GM12878 (cell line): ENCODE data around the gene TRAK2. TPM values are rescaled to one million over a fixed set of nuclear protein-coding genes. Genes with fewer than 3 reads are reported as not detected.

Source experiments
- ATAC-seq: fragments of 200-7000 bp; cut with Tn5 transposase; 3 replicates; pipeline ENCODE4 v1.9.1; 2020; ENCODE audit warnings: mild to moderate bottlenecking, moderate library complexity
- BruUV-seq: library from RNA; stranded (reverse); fragments of 400-500 nt; replicated peaks from 2 replicates; lab custom pipeline; 2021; lab: Mats Ljungman, UMichigan
- CTCF ChIA-PET: fragments of 300-600 bp; sonication (Branson Sonifier 250); formaldehyde crosslinking; extraction: SDS; loops from one replicate; lab custom pipeline; 2021; ENCODE audit warnings: inconsistent platforms; lab: Yijun Ruan, JAX
- POLR2A ChIA-PET: fragments of 350-600 bp; formaldehyde crosslinking; extraction: SDS; loops from one replicate; lab custom pipeline; 2021; ENCODE audit warnings: inconsistent platforms; lab: Charles Lee
- RAD21 ChIA-PET: fragments of 300-600 bp; sonication (Branson Sonifier 250); formaldehyde crosslinking; loops from one replicate; lab custom pipeline; 2023; ENCODE audit warnings: antibody characterized with exemption; ENCODE audit not compliant: unreplicated experiment; lab: Charles Lee
- SMC1A ChIA-PET: fragments of 300-600 bp; sonication (Branson Sonifier 250); formaldehyde crosslinking; loops from one replicate; lab custom pipeline; 2023; ENCODE audit not compliant: unreplicated experiment, uncharacterized antibody; lab: Charles Lee
- DNase-seq: peaks from one replicate; pipeline ENCODE4 v3.0.0-alpha.2; 2011; ENCODE audit warnings: low read depth, low spot score
- FAIRE-seq: peaks from 3 replicates; lab custom pipeline; 2011; peaks lifted over from hg19 to GRCh38; lab: Jason Lieb, UNC
- H2AFZ ChIP-seq: 2 replicates; pipeline ENCODE4 v1.6.0; 2011; ENCODE audit warnings: low read depth, low read length, control low read depth; ENCODE audit not compliant: control insufficient read depth
- H3K27ac ChIP-seq: 2 replicates; pipeline ENCODE4 v1.5.1; 2011; ENCODE audit warnings: control low read depth; ENCODE audit not compliant: control insufficient read depth, insufficient read depth
- H3K27me3 ChIP-seq, 2 experiments: replicated peaks in 1 of 2; 2 replicates each; pipeline versions ENCODE4 v1.6.0 to v1.6.1; 2011; ENCODE audit warnings: low read length in 1 of 2; ENCODE audit not compliant: control insufficient read depth in 2 of 2, insufficient read depth in 2 of 2
- H3K36me3 ChIP-seq, 2 experiments: 2 replicates each; pipeline ENCODE4 v1.5.1; 2011; ENCODE audit warnings: low read length in 1 of 2; ENCODE audit not compliant: control insufficient read depth in 2 of 2, insufficient read depth in 2 of 2
- H3K4me1 ChIP-seq: 2 replicates; pipeline ENCODE4 v1.6.1; 2011; ENCODE audit warnings: mild to moderate bottlenecking, low read length, moderate library complexity, mixed read lengths; ENCODE audit not compliant: control insufficient read depth, insufficient read depth
- H3K4me2 ChIP-seq: 2 replicates; pipeline ENCODE4 v1.6.0; 2011; ENCODE audit warnings: control low read depth; ENCODE audit not compliant: control insufficient read depth, insufficient read depth
- H3K4me3 ChIP-seq: fragments of 200-600 bp; sonication (generic); 2 replicates; pipeline ENCODE4 v1.5.1; 2016
- H3K79me2 ChIP-seq: 2 replicates; pipeline ENCODE4 v1.6.0; 2011; ENCODE audit warnings: low read length; ENCODE audit not compliant: control insufficient read depth, insufficient read depth
- H3K9ac ChIP-seq: 2 replicates; pipeline ENCODE4 v1.8.0; 2011; ENCODE audit warnings: low read length, control low read depth, mixed read lengths; ENCODE audit not compliant: control insufficient read depth, insufficient read depth
- H3K9me3 ChIP-seq: replicated peaks from 3 replicates; pipeline ENCODE4 v1.5.1; 2011; ENCODE audit warnings: mild to moderate bottlenecking, low read length; ENCODE audit not compliant: control insufficient read depth, insufficient read depth
- H4K20me1 ChIP-seq: 2 replicates; pipeline ENCODE4 v1.6.0; 2011; ENCODE audit not compliant: control insufficient read depth, insufficient read depth
- BHLHE40 ChIP-seq, 2 experiments: fragments of 450-650 bp in 1 of 2; IDR thresholded peaks; 2 replicates each; pipeline ENCODE4 v1.6.1; 2011 to 2017; ENCODE audit warnings: low read depth in 2 of 2, borderline replicate concordance in 1 of 2, improper control_type of control experiment in 1 of 2, low read length in 1 of 2, mild to moderate bottlenecking in 1 of 2
- CBX5 ChIP-seq: sonication (generic); IDR thresholded peaks from 2 replicates; pipeline ENCODE4 v1.6.1; 2016; ENCODE audit warnings: low read depth, moderate library complexity, mild to moderate bottlenecking, inconsistent platforms
- CHD1 ChIP-seq: IDR thresholded peaks from 2 replicates; pipeline ENCODE4 v1.6.1; 2012; ENCODE audit warnings: low read depth, low read length, improper control_type of control experiment
- EGR1 ChIP-seq, 2 experiments: IDR thresholded peaks; 1 replicate in 1 of 2; 2 replicates in 1 of 2; pipeline ENCODE4 v1.6.1; 2011 to 2012; ENCODE audit warnings: low read depth in 2 of 2, low read length in 2 of 2, borderline replicate concordance in 1 of 2, mild to moderate bottlenecking in 1 of 2, moderate library complexity in 1 of 2
- EZH2 ChIP-seq: IDR thresholded peaks from 2 replicates; pipeline ENCODE4 v1.6.1; 2012; ENCODE audit warnings: low read depth, mild to moderate bottlenecking, control low read depth, inconsistent platforms, low read length, borderline replicate concordance; ENCODE audit not compliant: control insufficient read depth
- GATAD2B ChIP-seq: fragments of 450-650 bp; conservative IDR thresholded peaks from 2 replicates; pipeline ENCODE4 v1.6.1; 2017; ENCODE audit warnings: low read depth, mild to moderate bottlenecking, moderate library complexity
- JUND ChIP-seq: IDR thresholded peaks from 2 replicates; pipeline ENCODE4 v1.6.1; 2012; ENCODE audit warnings: low read depth, mild to moderate bottlenecking, low read length, improper control_type of control experiment, moderate library complexity
- LARP7 ChIP-seq: fragments of 450-650 bp; IDR thresholded peaks from 2 replicates; pipeline ENCODE4 v1.6.1; 2017; ENCODE audit warnings: mild to moderate bottlenecking
- PML ChIP-seq: IDR thresholded peaks from 2 replicates; pipeline ENCODE4 v1.6.1; 2012; ENCODE audit warnings: low read length, inconsistent platforms
- POLR2AphosphoS5 ChIP-seq: IDR thresholded peaks from 2 replicates; pipeline ENCODE4 v1.6.1; 2011; ENCODE audit warnings: mild to moderate bottlenecking, low read length, inconsistent platforms
- RB1 ChIP-seq: fragments of 450-650 bp; formaldehyde crosslinking; IDR thresholded peaks from 2 replicates; pipeline ENCODE4 v1.6.1; 2017; ENCODE audit warnings: mild to moderate bottlenecking, borderline replicate concordance
- SRF ChIP-seq, 2 experiments: IDR thresholded peaks; 2 replicates each; pipeline ENCODE4 v1.6.1; 2011; ENCODE audit warnings: low read depth in 2 of 2, low read length in 2 of 2, mild to moderate bottlenecking in 1 of 2, moderate library complexity in 1 of 2
- TCF12 ChIP-seq: IDR thresholded peaks from 2 replicates; pipeline ENCODE4 v1.6.1; 2011; ENCODE audit warnings: low read depth, mild to moderate bottlenecking, low read length
- TCF3 ChIP-seq: IDR thresholded peaks from 2 replicates; pipeline ENCODE4 v1.6.1; 2012; ENCODE audit warnings: low read depth, mild to moderate bottlenecking, low read length, borderline replicate concordance; ENCODE audit not compliant: insufficient read depth
- ZZZ3 ChIP-seq: IDR thresholded peaks from 2 replicates; pipeline ENCODE4 v1.6.1; 2011; ENCODE audit warnings: low read depth; ENCODE audit not compliant: control insufficient read depth, insufficient read length
- WGBS: methylation state at CpG from one replicate; pipeline ENCODE4 v1.1.6; 2016; ENCODE audit warnings: low lambda C conversion rate; ENCODE audit not compliant: insufficient replicate concordance, insufficient coverage; ENCODE audit errors: missing lambda C conversion rate; 5-methylcytosine and 5-hydroxymethylcytosine counted together
- in situ Hi-C: fragments of 300-500 bp; cut with MboI; formaldehyde crosslinking; loops from 9 replicates; pipeline ENCODE4 v1.14.3; 2018; ENCODE audit warnings: mixed read lengths
- intact Hi-C: fragments of 100-400 bp; cut with micrococcal nuclease; formaldehyde crosslinking; loops from one replicate; pipeline ENCODE4 v1.14.2; 2022; ENCODE audit not compliant: unreplicated experiment
- polyA plus RNA-seq, 11 experiments: library from polyadenylated mRNA; depleted of rRNA in 4 of 11; unstranded in 6 of 11; stranded (reverse) in 5 of 11; fragments of >200 nt; fragmentation: Nextera tagmentation in 4 of 11; fragmentation: Illumina TruSeq in 1 of 11; extraction: Ambion mirVana in 4 of 11; extraction: Trizol in 1 of 11; gene quantifications; 1 replicate in 1 of 11; 2 replicates in 10 of 11; pipeline versions ENCODE4 v1.2.1 to v1.2.3, GENCODE V29; 2011 to 2016; ENCODE audit warnings: inconsistent platforms in 2 of 11, missing spikeins in 2 of 11, low read depth in 1 of 11
- total RNA-seq, 4 experiments: library from RNA; depleted of rRNA in 3 of 4; stranded (reverse); fragments of >200 nt in 3 of 4; fragmentation: Illumina TruSeq in 1 of 4; extraction: Trizol in 1 of 4; gene quantifications; 2 replicates each; pipeline versions ENCODE4 v1.2.1 to v1.2.3, GENCODE V29; 2013 to 2021
- TF ChIP-seq, protein P1 (sequence below): IDR thresholded peaks from 2 replicates; pipeline ENCODE4 v1.6.1; 2012; ENCODE audit warnings: low read length, inconsistent platforms
- TF ChIP-seq, protein P2 (sequence below): fragments of 450-650 bp; IDR thresholded peaks from 2 replicates; pipeline ENCODE4 v1.6.1; 2017; ENCODE audit warnings: mild to moderate bottlenecking
- TF ChIP-seq, protein P3 (sequence below): IDR thresholded peaks from 2 replicates; pipeline ENCODE4 v1.6.1; 2012; ENCODE audit warnings: low read depth, low read length, improper control_type of control experiment

TRAK2 gene
- total and polyA plus RNA-seq, 10 of the 15 experiments (the other 5 are each of a cell fraction or from before 2014, with no cell fraction given), result 5.2 to 20.0 (median 11.8) TPM

DNA sequence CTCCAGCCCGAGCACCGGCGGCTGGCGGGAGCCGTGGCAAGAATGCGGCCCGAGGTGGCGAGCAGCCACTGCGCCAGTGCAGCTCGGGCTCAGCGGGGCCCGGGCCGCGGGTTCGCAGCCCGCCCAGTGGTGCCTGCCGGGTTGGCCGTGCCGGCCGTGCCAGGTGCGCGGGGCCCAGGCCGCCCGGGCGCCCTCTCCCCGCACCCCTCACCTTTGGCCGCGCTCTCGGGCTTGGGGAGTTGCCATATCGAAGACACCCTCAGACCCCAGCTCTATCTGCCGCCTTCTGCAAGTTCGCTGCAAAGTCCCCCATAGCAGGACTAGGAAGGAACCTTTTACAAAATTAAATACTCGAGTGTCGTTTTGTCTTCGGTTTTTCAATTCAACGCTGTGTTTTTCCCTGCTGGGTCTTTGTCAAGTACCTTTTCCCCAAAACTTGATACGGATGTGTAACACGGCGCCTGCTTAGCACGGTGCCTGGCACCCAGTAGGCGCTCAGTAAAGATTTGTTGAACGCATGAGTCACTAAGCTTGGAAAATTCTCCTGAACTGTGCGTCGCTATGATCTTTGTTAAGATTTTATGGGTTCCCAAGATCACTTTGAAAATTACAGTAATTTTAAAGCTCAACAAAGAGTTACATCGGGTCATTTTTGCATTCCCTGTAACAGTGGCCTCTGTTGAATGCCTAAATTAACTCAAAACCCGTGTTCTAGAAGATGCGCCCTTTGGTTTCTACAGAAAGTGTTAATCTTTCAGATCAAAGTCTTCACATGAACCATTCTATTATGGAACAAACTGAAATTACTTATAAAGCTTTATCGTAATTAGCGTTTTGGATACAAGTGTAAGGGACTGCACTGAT is 1.0 kb upstream of the TRAK2 start:
- no peaks in the 10 kb centered on the region for H3K27me3 ChIP-seq
- ATAC-seq (peak; percentile 50; the same call in 2 of the 3 replicates), DNase-seq (no peak), FAIRE-seq (no peak)
- SMC1A ChIA-PET, result interaction anchor here (0.5 to 2.8 kb wide), 11 partner anchors 12 to 574 kb away, joined by 3 to 12 read pairs (median 3); no protein-coding TSS in a partner anchor
- CTCF ChIA-PET, result interaction anchor here (0.8 to 1.8 kb wide), 6 partner anchors 12 to 220 kb away, joined by 3 to 6 read pairs (median 4); no protein-coding TSS in a partner anchor
- peak overlapping the region; percentile 84 for H3K4me2 ChIP-seq
- POLR2A ChIA-PET, result interaction anchor here (1.0 to 2.8 kb wide), 5 partner anchors 12 to 329 kb away, joined by 3 to 8 read pairs (median 6); partner anchors contain the start of gene ALS2
- 11% methylated on average over 49 of the region's 49 CpGs for WGBS
- in situ Hi-C loops (no loop called here), intact Hi-C loops (loop anchor here (5.0 kb wide), 2 partner anchors 190 to 195 kb away; partner anchors contain the start of gene TMEM237)
- peaks cover 14% of the 10 kb centered on the region for H3K79me2 ChIP-seq
- TF ChIP-seq, protein P1, sequence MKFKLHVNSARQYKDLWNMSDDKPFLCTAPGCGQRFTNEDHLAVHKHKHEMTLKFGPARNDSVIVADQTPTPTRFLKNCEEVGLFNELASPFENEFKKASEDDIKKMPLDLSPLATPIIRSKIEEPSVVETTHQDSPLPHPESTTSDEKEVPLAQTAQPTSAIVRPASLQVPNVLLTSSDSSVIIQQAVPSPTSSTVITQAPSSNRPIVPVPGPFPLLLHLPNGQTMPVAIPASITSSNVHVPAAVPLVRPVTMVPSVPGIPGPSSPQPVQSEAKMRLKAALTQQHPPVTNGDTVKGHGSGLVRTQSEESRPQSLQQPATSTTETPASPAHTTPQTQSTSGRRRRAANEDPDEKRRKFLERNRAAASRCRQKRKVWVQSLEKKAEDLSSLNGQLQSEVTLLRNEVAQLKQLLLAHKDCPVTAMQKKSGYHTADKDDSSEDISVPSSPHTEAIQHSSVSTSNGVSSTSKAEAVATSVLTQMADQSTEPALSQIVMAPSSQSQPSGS, result no peak
- no peak for TF ChIP-seq TCF12
- peak; percentile 2; the same call in 1 of the 2 replicates for TF ChIP-seq LARP7
- no peak for TF ChIP-seq POLR2AphosphoS5
- 0 out of 2 replicates have a peak, but pooled peaks have one; percentile 56 for TF ChIP-seq GATAD2B
- no peak for TF ChIP-seq TCF3
- TF ChIP-seq CBX5, result no peak
- TF ChIP-seq CHD1, result no peak
- TF ChIP-seq EZH2, result no peak
- no peak for TF ChIP-seq PML
- no peak for TF ChIP-seq EGR1 (IDR thresholded peaks at IDR 0.05; ENCODE audit: borderline replicate concordance in 1 of 2, low read depth in 2 of 2, low read length in 2 of 2)
- TF ChIP-seq JUND, result no peak
- no peak for TF ChIP-seq ZZZ3
- TF ChIP-seq BHLHE40 (IDR thresholded peaks at IDR 0.05; ENCODE audit: borderline replicate concordance in 1 of 2, low read depth in 2 of 2, low read length in 1 of 2), result 0 out of 4 replicates have a peak, but pooled peaks of 1 of the 2 experiments have one; percentile 2
- TF ChIP-seq, protein P2, sequence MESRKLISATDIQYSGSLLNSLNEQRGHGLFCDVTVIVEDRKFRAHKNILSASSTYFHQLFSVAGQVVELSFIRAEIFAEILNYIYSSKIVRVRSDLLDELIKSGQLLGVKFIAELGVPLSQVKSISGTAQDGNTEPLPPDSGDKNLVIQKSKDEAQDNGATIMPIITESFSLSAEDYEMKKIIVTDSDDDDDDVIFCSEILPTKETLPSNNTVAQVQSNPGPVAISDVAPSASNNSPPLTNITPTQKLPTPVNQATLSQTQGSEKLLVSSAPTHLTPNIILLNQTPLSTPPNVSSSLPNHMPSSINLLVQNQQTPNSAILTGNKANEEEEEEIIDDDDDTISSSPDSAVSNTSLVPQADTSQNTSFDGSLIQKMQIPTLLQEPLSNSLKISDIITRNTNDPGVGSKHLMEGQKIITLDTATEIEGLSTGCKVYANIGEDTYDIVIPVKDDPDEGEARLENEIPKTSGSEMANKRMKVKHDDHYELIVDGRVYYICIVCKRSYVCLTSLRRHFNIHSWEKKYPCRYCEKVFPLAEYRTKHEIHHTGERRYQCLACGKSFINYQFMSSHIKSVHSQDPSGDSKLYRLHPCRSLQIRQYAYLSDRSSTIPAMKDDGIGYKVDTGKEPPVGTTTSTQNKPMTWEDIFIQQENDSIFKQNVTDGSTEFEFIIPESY, result no peak
- TF ChIP-seq, protein P3, sequence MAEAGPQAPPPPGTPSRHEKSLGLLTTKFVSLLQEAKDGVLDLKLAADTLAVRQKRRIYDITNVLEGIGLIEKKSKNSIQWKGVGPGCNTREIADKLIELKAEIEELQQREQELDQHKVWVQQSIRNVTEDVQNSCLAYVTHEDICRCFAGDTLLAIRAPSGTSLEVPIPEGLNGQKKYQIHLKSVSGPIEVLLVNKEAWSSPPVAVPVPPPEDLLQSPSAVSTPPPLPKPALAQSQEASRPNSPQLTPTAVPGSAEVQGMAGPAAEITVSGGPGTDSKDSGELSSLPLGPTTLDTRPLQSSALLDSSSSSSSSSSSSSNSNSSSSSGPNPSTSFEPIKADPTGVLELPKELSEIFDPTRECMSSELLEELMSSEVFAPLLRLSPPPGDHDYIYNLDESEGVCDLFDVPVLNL, result no peak
- no peak for TF ChIP-seq SRF (IDR thresholded peaks at IDR 0.05; ENCODE audit: low read depth in 2 of 2, low read length in 2 of 2)
- no peak; the same call in 1 of the 2 replicates for TF ChIP-seq RB1
- H3K36me3 ChIP-seq, result no peaks in the 10 kb centered on the region
- peaks cover 20% of the 10 kb centered on the region for H3K4me1 ChIP-seq
- RAD21 ChIA-PET, result interaction anchor here (0.6 to 3.3 kb wide), 5 partner anchors 38 to 602 kb away, joined by 3 to 16 read pairs (median 6); partner anchors contain the start of gene CASP10
- peak overlapping the region; percentile 56 for H3K9ac ChIP-seq
- H4K20me1 ChIP-seq, result no peaks in the 10 kb centered on the region
- no peak overlapping the region for H3K27ac ChIP-seq
- H2AFZ ChIP-seq, result peak overlapping the region; percentile 99
- BruUV-seq, result TSS peak; percentile 70
- peak overlapping the region; percentile 70 for H3K4me3 ChIP-seq
- H3K9me3 ChIP-seq, result no peaks in the 10 kb centered on the region
